Activated CD4-positive, alpha-beta T cell treated with anti-CD3 and anti-CD28 coated beads for 36 hours (primary cell): ENCODE results near the gene FTO. TPM values are rescaled to one million over a fixed set of nuclear protein-coding genes. Genes with fewer than 3 reads are reported as not detected.

Source experiments
- ATAC-seq: fragments of 200-7000 bp; cut with Tn5 transposase; one replicate; pipeline ENCODE4 v1.10.0; 2021; ENCODE audit warnings: mild to moderate bottlenecking, moderate library complexity
- CTCF ChIA-PET: fragments of 350-600 bp; sonication (Branson Sonifier 250); formaldehyde crosslinking; loops from one replicate; lab custom pipeline; 2021; ENCODE audit warnings: antibody characterized with exemption; lab: Charles Lee
- POLR2A ChIA-PET: fragments of 350-600 bp; sonication (Branson Sonifier 250); formaldehyde crosslinking; loops from one replicate; lab custom pipeline; 2021; ENCODE audit warnings: antibody characterized with exemption, inconsistent platforms; lab: Charles Lee
- DNase-seq: peaks from one replicate; pipeline ENCODE4 v3.0.0-alpha.2; 2020
- H3K27ac Mint-ChIP-seq: one replicate; pipeline ENCODE4 v1.8.0; 2021; ENCODE audit warnings: mixed read lengths
- H3K27me3 Mint-ChIP-seq: one replicate; pipeline ENCODE4 v1.8.0; 2021; ENCODE audit warnings: mixed read lengths
- H3K36me3 Mint-ChIP-seq: one replicate; pipeline ENCODE4 v1.8.0; 2021; ENCODE audit warnings: low read depth, mixed read lengths
- H3K4me1 Mint-ChIP-seq: one replicate; pipeline ENCODE4 v1.8.0; 2021; ENCODE audit warnings: mixed read lengths
- H3K4me3 Mint-ChIP-seq: one replicate; pipeline ENCODE4 v1.8.0; 2021; ENCODE audit warnings: mild to moderate bottlenecking, moderate library complexity, mixed read lengths
- H3K9me3 Mint-ChIP-seq: one replicate; pipeline ENCODE4 v1.8.0; 2021; ENCODE audit warnings: low read depth, mixed read lengths
- intact Hi-C, 2 experiments: fragments of 100-400 bp; cut with DNase I in 1 of 2; cut with micrococcal nuclease in 1 of 2; formaldehyde crosslinking; loops; one replicate each; pipeline versions ENCODE4 v1.14.2 to v1.15.1; 2022 to 2024; cut with DNase I, micrococcal nuclease
- total RNA-seq, 2 experiments: library from RNA; stranded (reverse); gene quantifications; one replicate each; pipeline ENCODE4 v1.2.3, GENCODE V29; 2021

Gene FTO
- total RNA-seq, 2 experiments from 2014 or later, result 50.9 to 57.6 TPM

DNA sequence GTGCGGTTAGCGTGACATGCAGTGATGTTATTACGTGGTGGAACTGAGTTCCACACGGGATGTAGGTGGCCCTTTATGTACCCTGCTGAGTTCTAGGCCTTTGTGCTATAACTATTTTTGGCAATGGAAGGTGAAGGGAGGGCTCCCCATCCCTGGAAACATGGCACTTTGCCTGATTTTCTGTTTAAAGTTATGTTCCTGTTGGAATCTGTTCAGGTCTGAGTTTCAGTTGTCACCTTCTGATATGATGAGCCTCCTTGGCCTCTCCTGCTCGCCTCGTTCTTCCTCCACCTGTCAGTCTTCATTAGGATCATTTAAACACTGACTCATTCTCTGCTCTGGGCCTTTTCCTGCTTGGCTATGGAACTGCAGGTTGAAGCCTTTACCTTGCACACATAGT, 200.6 kb downstream of the FTO start:
- POLR2A ChIA-PET, result no interaction called here
- Mint-ChIP-seq H3K4me3 (no peak overlapping the region), H3K9me3 (no peaks in the 10 kb centered on the region), H3K27me3 (no peaks in the 10 kb centered on the region), H3K36me3 (peaks cover 12% of the 10 kb centered on the region), H3K4me1 (peaks cover 10% of the 10 kb centered on the region), H3K27ac (no peak overlapping the region)
- ATAC-seq, result no peak
- intact Hi-C loops, result no loop called here
- no peak for DNase-seq
- CTCF ChIA-PET, result no interaction called here

DNA sequence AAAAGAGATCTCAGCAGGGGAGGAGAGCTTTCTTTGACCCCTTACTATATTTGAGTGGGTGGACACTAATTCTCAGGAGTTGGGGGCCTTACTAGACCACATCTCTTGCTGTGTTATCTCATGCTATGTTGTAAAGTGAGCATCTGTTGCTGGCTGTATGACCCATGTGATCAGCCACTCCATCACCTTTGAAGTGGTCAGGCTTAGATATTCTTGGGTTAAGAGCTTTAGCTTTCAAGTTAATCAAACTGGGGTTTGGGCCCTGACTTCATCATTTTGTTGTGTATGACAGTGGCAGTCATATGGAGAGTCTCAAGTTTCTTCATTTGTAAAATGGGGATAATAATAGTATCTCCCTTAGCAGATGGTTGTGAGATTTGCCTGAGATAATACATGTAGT, 201.1 kb downstream of the FTO start:
- peaks cover 10% of the 10 kb centered on the region for H3K4me1 Mint-ChIP-seq
- no peak overlapping the region for H3K27ac Mint-ChIP-seq
- no peaks in the 10 kb centered on the region for H3K9me3 Mint-ChIP-seq
- H3K36me3 Mint-ChIP-seq, result peaks cover 12% of the 10 kb centered on the region
- ChIA-PET CTCF (no interaction called here), POLR2A (no interaction called here)
- H3K27me3 Mint-ChIP-seq, result no peaks in the 10 kb centered on the region
- intact Hi-C loops, result no loop called here
- DNase-seq (no peak), ATAC-seq (peak; percentile 39)
- H3K4me3 Mint-ChIP-seq, result no peak overlapping the region

DNA sequence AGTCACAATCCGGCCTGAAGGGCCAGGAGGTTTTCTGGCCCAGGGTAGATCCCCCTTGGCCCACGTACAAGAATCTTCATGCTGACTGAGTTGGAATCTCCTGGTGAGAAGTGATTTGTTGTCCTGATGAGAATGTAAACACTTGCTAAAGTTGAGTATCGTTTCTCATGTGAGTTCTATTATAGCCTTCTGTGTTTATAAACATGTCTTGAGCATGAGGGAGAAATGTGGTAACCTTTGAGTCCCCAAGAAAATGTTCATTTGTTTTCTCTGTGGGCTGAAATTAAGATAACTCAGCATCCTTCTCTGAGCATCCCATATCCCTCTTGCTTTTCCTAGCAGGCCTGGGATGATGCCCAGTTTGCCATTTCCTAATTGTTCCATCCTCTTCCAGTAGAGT, 204.8 kb downstream of the FTO start:
- Mint-ChIP-seq H3K4me3 (no peak overlapping the region), H3K27ac (no peak overlapping the region)

DNA sequence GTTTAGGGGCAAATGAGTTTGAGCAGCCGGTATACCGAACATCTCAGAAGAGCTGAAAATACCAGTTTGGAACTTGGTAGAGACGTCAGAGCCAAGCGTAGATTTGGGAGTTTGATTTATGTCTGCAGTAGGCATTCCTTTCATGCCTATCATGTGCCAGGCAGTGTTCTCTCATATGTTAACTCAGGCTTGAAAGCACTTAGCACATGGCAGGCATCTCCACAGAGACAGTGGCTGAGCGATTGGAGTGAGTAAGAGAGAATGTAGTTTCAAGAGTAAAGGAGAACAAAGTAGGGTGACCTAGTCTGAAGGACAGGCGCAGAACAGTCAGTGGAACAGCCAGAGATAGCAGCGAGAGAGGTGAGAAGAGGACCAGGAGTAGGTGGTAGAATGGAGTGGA, 207.0 kb downstream of the FTO start:
- ChIA-PET POLR2A (no interaction called here), CTCF (no interaction called here)
- intact Hi-C loops, result no loop called here
- H3K36me3 Mint-ChIP-seq, result peaks cover 3% of the 10 kb centered on the region
- ATAC-seq (no peak), DNase-seq (no peak)
- peaks cover 29% of the 10 kb centered on the region for H3K4me1 Mint-ChIP-seq
- H3K27me3 Mint-ChIP-seq, result no peaks in the 10 kb centered on the region
- H3K9me3 Mint-ChIP-seq, result no peaks in the 10 kb centered on the region
- H3K27ac Mint-ChIP-seq, result no peak overlapping the region
- H3K4me3 Mint-ChIP-seq, result no peak overlapping the region

More for the DNA sequence above, 204.8 kb downstream of the FTO start:
- no peak for ATAC-seq
- intact Hi-C loops, result no loop called here
- POLR2A ChIA-PET, result no interaction called here
- Mint-ChIP-seq H3K27me3 (no peaks in the 10 kb centered on the region), H3K36me3 (peaks cover 3% of the 10 kb centered on the region), H3K9me3 (no peaks in the 10 kb centered on the region), H3K4me1 (peaks cover 29% of the 10 kb centered on the region)
- no peak for DNase-seq
- CTCF ChIA-PET, result no interaction called here

DNA sequence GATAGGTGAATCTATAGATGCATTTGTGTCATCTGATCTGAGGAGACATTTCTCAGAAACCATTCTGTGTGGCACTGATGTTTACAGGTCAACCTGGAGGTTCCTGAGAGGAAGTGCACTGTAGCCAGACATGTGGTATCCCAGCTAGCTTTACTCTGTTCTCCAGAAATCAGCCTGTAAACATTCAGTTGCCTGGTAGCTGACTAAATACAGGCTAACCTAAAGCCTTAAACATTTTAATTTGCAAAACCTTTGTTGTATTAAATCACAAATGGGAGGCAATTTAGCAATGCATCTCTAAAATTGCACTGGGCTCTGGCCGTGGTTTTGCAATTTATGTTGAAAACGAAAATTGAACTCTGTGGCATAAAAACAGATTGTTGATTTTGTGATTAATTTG, 207.6 kb downstream of the FTO start:
- H3K36me3 Mint-ChIP-seq, result peaks cover 3% of the 10 kb centered on the region
- DNase-seq (no peak), ATAC-seq (no peak)
- no peak overlapping the region for H3K4me3 Mint-ChIP-seq
- no peak overlapping the region for H3K27ac Mint-ChIP-seq
- intact Hi-C loops, result no loop called here
- H3K4me1 Mint-ChIP-seq, result peaks cover 29% of the 10 kb centered on the region
- POLR2A ChIA-PET, result no interaction called here
- no peaks in the 10 kb centered on the region for H3K9me3 Mint-ChIP-seq
- H3K27me3 Mint-ChIP-seq, result no peaks in the 10 kb centered on the region
- CTCF ChIA-PET, result interaction anchor here (0.6 to 1.1 kb wide), 2 partner anchors 23 to 619 kb away, joined by 3 to 4 read pairs; no protein-coding TSS in a partner anchor

DNA sequence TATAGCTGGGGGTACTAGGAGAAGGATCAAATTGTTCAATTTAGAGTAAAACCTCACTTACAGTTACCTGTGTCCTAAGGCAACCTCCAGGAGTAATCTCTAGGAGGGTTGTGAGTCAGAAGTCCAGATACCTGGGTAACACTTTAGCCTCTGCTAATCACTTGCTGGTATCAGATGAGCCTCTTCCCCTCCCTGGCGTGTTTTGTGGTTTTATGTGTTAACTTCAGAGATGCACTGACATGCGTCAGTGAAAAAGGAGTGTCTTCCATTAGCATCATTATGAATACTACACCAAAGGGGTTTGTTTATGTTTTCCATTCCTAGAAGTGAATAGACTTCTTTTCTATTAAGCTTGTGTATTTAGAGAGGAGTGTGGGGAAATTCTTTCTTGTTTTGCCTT, 208.2 kb downstream of the FTO start:
- ATAC-seq (peak; percentile 92), DNase-seq (peak; percentile 57)
- CTCF ChIA-PET, result interaction anchor here (0.6 to 1.1 kb wide), 3 partner anchors 24 to 619 kb away, joined by 3 to 4 read pairs (median 3); no protein-coding TSS in a partner anchor
- Mint-ChIP-seq H3K9me3 (no peaks in the 10 kb centered on the region), H3K27ac (peak overlapping the region; percentile 68), H3K4me1 (peaks cover 29% of the 10 kb centered on the region), H3K36me3 (peaks cover 2% of the 10 kb centered on the region), H3K4me3 (no peak overlapping the region), H3K27me3 (no peaks in the 10 kb centered on the region)
- intact Hi-C loops, result loop anchor here in 1 of 2 experiments (2.0 kb wide), 1 partner anchor 47 kb away; no protein-coding TSS in a partner anchor
- POLR2A ChIA-PET, result no interaction called here

DNA sequence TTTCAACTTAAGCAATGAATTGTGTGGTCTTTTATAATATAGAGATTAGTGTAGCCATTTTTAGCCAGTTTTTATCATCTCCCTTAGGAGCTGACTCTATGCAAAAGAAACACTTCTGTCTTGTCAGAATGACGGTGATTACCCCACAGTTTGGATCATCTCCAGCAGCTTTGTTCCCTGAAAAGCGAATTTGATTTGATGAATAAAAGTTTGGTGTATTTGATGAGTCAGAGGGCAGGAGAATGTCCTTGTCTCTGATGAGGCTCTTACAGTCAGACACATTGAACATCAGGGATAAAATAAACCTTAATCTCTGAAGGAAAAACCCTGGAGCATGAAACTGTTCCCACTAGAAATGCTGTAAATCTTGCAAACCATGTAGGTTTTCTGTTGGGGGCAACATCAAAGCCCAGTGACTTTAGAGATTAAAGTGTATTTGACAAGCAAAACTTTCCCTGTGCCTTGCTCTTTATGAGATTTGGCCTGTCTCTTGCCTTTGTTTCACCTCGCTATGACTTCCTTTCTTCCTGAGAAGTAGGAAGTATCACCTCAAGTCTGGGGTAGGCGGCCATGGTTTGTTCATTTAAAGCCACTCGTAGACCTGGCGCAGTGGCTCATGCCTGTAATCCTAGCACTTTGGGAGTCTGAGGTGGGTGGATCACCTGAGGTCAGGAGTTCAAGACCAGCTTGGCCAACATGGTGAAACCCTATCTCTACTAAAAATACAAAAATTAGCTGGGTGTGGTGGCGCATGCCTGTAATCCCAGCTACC, 209.3 kb downstream of the FTO start:
- H3K27ac Mint-ChIP-seq, result peak overlapping the region; percentile 68

DNA sequence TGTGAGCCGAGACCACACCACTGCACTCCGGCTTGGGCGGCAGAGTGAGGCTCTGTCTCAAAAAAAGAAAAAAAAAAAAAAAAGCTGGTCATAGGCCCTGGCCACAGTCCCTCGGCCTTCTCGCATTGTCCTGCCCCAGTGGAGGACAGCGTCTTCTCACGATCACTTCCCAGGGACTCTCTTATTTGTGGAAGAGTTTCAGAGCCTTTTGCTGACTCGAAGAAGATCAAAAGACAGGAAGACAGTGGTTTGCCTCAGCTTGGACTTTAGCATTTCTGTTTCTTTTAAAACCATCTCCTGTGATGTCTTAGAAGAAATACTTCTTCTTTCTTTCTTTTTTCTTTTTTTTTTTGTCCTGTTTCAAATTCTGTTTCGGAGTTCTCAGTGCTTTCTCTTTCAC, 210.0 kb downstream of the FTO start:
- CTCF ChIA-PET, result interaction anchor here (1.0 kb wide), 1 partner anchor 364 kb away, joined by 3 read pairs; no protein-coding TSS in a partner anchor
- H3K36me3 Mint-ChIP-seq, result peaks cover 3% of the 10 kb centered on the region
- no peaks in the 10 kb centered on the region for H3K27me3 Mint-ChIP-seq
- intact Hi-C loops, result loop anchor here in 1 of 2 experiments (2.0 kb wide), 1 partner anchor 49 kb away; no protein-coding TSS in a partner anchor
- no peak overlapping the region for H3K4me3 Mint-ChIP-seq
- POLR2A ChIA-PET, result no interaction called here
- ATAC-seq (no peak), DNase-seq (no peak)
- peaks cover 29% of the 10 kb centered on the region for H3K4me1 Mint-ChIP-seq
- peak overlapping the region; percentile 35 for H3K27ac Mint-ChIP-seq
- H3K9me3 Mint-ChIP-seq, result no peaks in the 10 kb centered on the region

More for the DNA sequence above, 209.3 kb downstream of the FTO start:
- ChIA-PET POLR2A (no interaction called here), CTCF (interaction anchor here (1.0 kb wide), 1 partner anchor 363 kb away, joined by 3 read pairs; no protein-coding TSS in a partner anchor)
- Mint-ChIP-seq H3K36me3 (peaks cover 3% of the 10 kb centered on the region), H3K4me1 (peaks cover 29% of the 10 kb centered on the region), H3K27me3 (no peaks in the 10 kb centered on the region), H3K9me3 (no peaks in the 10 kb centered on the region), H3K4me3 (no peak overlapping the region)
- DNase-seq (peak; percentile 33), ATAC-seq (no peak)
- intact Hi-C loops, result loop anchor here in 1 of 2 experiments (2.0 kb wide), 1 partner anchor 48 kb away; no protein-coding TSS in a partner anchor

DNA sequence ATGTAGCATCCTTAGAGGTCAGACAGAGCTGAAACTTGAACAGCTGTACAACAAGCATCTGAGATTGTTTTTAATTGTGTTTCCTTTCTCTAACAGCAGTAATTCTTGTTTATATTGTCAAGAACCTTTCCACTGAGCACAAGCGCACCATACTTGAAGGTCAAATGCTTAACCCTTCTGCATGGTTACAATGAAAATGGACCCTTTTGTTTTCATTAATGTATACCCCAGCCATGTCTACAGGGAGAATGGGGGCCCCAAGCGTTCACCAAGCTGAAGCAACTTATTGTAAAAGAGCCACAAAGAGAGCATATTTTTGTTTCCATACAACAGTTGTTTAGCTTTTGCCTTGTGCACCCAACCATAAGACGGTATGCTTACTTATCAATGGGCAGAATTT, 210.8 kb downstream of the FTO start:
- Mint-ChIP-seq H3K9me3 (no peaks in the 10 kb centered on the region), H3K4me3 (no peak overlapping the region), H3K36me3 (peaks cover 3% of the 10 kb centered on the region), H3K4me1 (peaks cover 29% of the 10 kb centered on the region), H3K27me3 (no peaks in the 10 kb centered on the region), H3K27ac (no peak overlapping the region)
- intact Hi-C loops, result no loop called here
- no peak for DNase-seq
- ChIA-PET CTCF (interaction anchor here (1.1 kb wide), 1 partner anchor 23 kb away, joined by 3 read pairs; no protein-coding TSS in a partner anchor), POLR2A (no interaction called here)
- ATAC-seq, result no peak

DNA sequence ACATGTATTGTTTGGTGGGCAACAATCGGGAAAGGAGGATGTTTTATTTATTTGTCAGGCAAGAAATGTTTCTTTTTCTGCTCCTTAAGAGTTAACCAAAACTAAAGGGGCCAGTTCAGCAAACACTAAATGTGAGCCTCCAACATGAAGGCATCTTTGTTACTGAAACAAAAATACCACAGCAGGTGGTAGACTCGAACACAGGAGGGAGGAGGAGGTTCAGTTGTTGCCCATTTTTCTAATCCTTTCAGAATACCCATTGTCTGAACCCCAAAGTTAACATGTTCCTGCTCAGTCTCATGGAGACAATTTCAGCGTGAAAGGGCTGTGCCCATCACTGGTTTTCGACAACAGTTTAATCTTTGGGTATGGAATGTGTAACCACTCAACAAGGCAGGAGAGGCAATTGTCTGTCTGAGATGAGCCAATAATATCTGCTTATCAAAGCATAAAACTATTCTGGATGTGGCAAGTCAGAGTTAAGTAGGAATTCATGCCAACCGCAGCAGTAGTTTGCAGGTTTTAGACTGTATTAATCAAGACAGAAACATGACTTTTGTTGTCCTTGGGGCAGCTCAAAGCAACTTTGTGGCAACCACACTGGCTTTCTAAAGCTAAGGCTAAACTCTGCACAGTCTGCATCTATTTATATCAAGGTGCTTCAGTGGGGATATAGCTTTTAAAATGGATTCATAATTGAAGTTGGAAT, 211.7 kb downstream of the FTO start:
- no peak for DNase-seq
- H3K9me3 Mint-ChIP-seq, result no peaks in the 10 kb centered on the region
- ChIA-PET CTCF (interaction anchor here (1.1 kb wide), 1 partner anchor 24 kb away, joined by 3 read pairs; no protein-coding TSS in a partner anchor), POLR2A (no interaction called here)
- intact Hi-C loops, result no loop called here
- H3K36me3 Mint-ChIP-seq, result peaks cover 3% of the 10 kb centered on the region
- peaks cover 29% of the 10 kb centered on the region for H3K4me1 Mint-ChIP-seq
- H3K27me3 Mint-ChIP-seq, result no peaks in the 10 kb centered on the region
- H3K27ac Mint-ChIP-seq, result no peak overlapping the region
- H3K4me3 Mint-ChIP-seq, result no peak overlapping the region
- ATAC-seq, result no peak

DNA sequence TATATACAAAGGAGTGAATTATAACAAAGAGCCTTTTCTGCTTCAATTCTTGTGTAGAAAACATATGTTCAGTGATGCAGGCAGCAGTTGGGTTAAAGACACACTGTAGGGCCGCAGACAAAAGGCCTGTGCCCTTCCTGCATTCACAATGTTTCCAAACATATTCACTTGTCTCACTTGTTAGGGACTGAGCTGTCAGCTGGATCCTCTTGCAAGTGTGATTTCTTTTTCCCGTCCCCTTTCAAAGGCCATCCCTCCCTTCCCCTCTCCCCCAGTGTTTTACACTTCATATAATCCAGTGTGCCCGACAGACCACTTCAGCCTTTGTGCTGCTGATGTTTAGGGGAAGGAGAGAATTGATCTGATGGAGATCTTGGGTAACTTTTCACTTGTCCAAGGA, 217.0 kb downstream of the FTO start:
- intact Hi-C loops, result no loop called here
- POLR2A ChIA-PET, result no interaction called here

More for the DNA sequence above, 217.0 kb downstream of the FTO start:
- no peak overlapping the region for H3K27ac Mint-ChIP-seq
- CTCF ChIA-PET, result interaction anchor here (1.1 kb wide), 1 partner anchor 59 kb away, joined by 4 read pairs; no protein-coding TSS in a partner anchor
- no peak overlapping the region for H3K4me3 Mint-ChIP-seq
- H3K36me3 Mint-ChIP-seq, result peaks cover 6% of the 10 kb centered on the region
- no peaks in the 10 kb centered on the region for H3K27me3 Mint-ChIP-seq
- ATAC-seq (no peak), DNase-seq (no peak)
- peaks cover 8% of the 10 kb centered on the region for H3K4me1 Mint-ChIP-seq
- no peaks in the 10 kb centered on the region for H3K9me3 Mint-ChIP-seq
